GM12878 (cell line): Measurements from ENCODE around the gene IL17RB. TPM values are rescaled to one million over a fixed set of nuclear protein-coding genes. Genes with fewer than 3 reads are reported as not detected.

ENCODE experiments used
- ATAC-seq: fragments of 200-7000 bp; cut with Tn5 transposase; 3 replicates; pipeline ENCODE4 v1.9.1; 2020; ENCODE audit warnings: mild to moderate bottlenecking, moderate library complexity
- BruUV-seq: library from RNA; stranded (reverse); fragments of 400-500 nt; replicated peaks from 2 replicates; lab custom pipeline; 2021; lab: Mats Ljungman, UMichigan
- CTCF ChIA-PET: fragments of 300-600 bp; sonication (Branson Sonifier 250); formaldehyde crosslinking; extraction: SDS; loops from one replicate; lab custom pipeline; 2021; ENCODE audit warnings: inconsistent platforms; lab: Yijun Ruan, JAX
- POLR2A ChIA-PET: fragments of 350-600 bp; formaldehyde crosslinking; extraction: SDS; loops from one replicate; lab custom pipeline; 2021; ENCODE audit warnings: inconsistent platforms; lab: Charles Lee
- RAD21 ChIA-PET: fragments of 300-600 bp; sonication (Branson Sonifier 250); formaldehyde crosslinking; loops from one replicate; lab custom pipeline; 2023; ENCODE audit warnings: antibody characterized with exemption; ENCODE audit not compliant: unreplicated experiment; lab: Charles Lee
- SMC1A ChIA-PET: fragments of 300-600 bp; sonication (Branson Sonifier 250); formaldehyde crosslinking; loops from one replicate; lab custom pipeline; 2023; ENCODE audit not compliant: unreplicated experiment, uncharacterized antibody; lab: Charles Lee
- DNase-seq: peaks from one replicate; pipeline ENCODE4 v3.0.0-alpha.2; 2011; ENCODE audit warnings: low read depth, low spot score
- FAIRE-seq: peaks from 3 replicates; lab custom pipeline; 2011; peaks lifted over from hg19 to GRCh38; lab: Jason Lieb, UNC
- H2AFZ ChIP-seq: 2 replicates; pipeline ENCODE4 v1.6.0; 2011; ENCODE audit warnings: low read depth, low read length, control low read depth; ENCODE audit not compliant: control insufficient read depth
- H3K27ac ChIP-seq: 2 replicates; pipeline ENCODE4 v1.5.1; 2011; ENCODE audit warnings: control low read depth; ENCODE audit not compliant: control insufficient read depth, insufficient read depth
- H3K27me3 ChIP-seq, 2 experiments: replicated peaks in 1 of 2; 2 replicates each; pipeline versions ENCODE4 v1.6.0 to v1.6.1; 2011; ENCODE audit warnings: low read length in 1 of 2; ENCODE audit not compliant: control insufficient read depth in 2 of 2, insufficient read depth in 2 of 2
- H3K36me3 ChIP-seq, 2 experiments: 2 replicates each; pipeline ENCODE4 v1.5.1; 2011; ENCODE audit warnings: low read length in 1 of 2; ENCODE audit not compliant: control insufficient read depth in 2 of 2, insufficient read depth in 2 of 2
- H3K4me1 ChIP-seq: 2 replicates; pipeline ENCODE4 v1.6.1; 2011; ENCODE audit warnings: mild to moderate bottlenecking, low read length, moderate library complexity, mixed read lengths; ENCODE audit not compliant: control insufficient read depth, insufficient read depth
- H3K4me2 ChIP-seq: 2 replicates; pipeline ENCODE4 v1.6.0; 2011; ENCODE audit warnings: control low read depth; ENCODE audit not compliant: control insufficient read depth, insufficient read depth
- H3K4me3 ChIP-seq: fragments of 200-600 bp; sonication (generic); 2 replicates; pipeline ENCODE4 v1.5.1; 2016
- H3K79me2 ChIP-seq: 2 replicates; pipeline ENCODE4 v1.6.0; 2011; ENCODE audit warnings: low read length; ENCODE audit not compliant: control insufficient read depth, insufficient read depth
- H3K9ac ChIP-seq: 2 replicates; pipeline ENCODE4 v1.8.0; 2011; ENCODE audit warnings: low read length, control low read depth, mixed read lengths; ENCODE audit not compliant: control insufficient read depth, insufficient read depth
- H3K9me3 ChIP-seq: replicated peaks from 3 replicates; pipeline ENCODE4 v1.5.1; 2011; ENCODE audit warnings: mild to moderate bottlenecking, low read length; ENCODE audit not compliant: control insufficient read depth, insufficient read depth
- H4K20me1 ChIP-seq: 2 replicates; pipeline ENCODE4 v1.6.0; 2011; ENCODE audit not compliant: control insufficient read depth, insufficient read depth
- BCL3 ChIP-seq: IDR thresholded peaks from 2 replicates; pipeline ENCODE4 v1.6.1; 2011; ENCODE audit warnings: borderline replicate concordance, low read depth, mild to moderate bottlenecking, moderate library complexity, low read length; ENCODE audit not compliant: insufficient read depth, poor library complexity, severe bottlenecking
- ELK1 ChIP-seq: IDR thresholded peaks from 2 replicates; pipeline ENCODE4 v1.6.1; 2012; ENCODE audit warnings: low read depth, low read length, improper control_type of control experiment
- ESRRA ChIP-seq: IDR thresholded peaks from 2 replicates; pipeline ENCODE4 v1.6.1; 2012; ENCODE audit warnings: mild to moderate bottlenecking, low read length, improper control_type of control experiment
- GABPA ChIP-seq: IDR thresholded peaks from 2 replicates; pipeline ENCODE4 v1.6.1; 2014; ENCODE audit warnings: antibody characterized with exemption, low read depth, mild to moderate bottlenecking, inconsistent platforms
- GATAD2B ChIP-seq: fragments of 450-650 bp; conservative IDR thresholded peaks from 2 replicates; pipeline ENCODE4 v1.6.1; 2017; ENCODE audit warnings: low read depth, mild to moderate bottlenecking, moderate library complexity
- HCFC1 ChIP-seq: fragments of 150-350 bp; IDR thresholded peaks from 2 replicates; pipeline ENCODE4 v1.6.1; 2014; ENCODE audit warnings: low read length
- IRF5 ChIP-seq: fragments of 450-650 bp; IDR thresholded peaks from 2 replicates; pipeline ENCODE4 v1.6.1; 2017; ENCODE audit warnings: borderline replicate concordance
- JUND ChIP-seq: IDR thresholded peaks from 2 replicates; pipeline ENCODE4 v1.6.1; 2012; ENCODE audit warnings: low read depth, mild to moderate bottlenecking, low read length, improper control_type of control experiment, moderate library complexity
- MTA3 ChIP-seq: IDR thresholded peaks from 2 replicates; pipeline ENCODE4 v1.6.1; 2012; ENCODE audit warnings: low read length, inconsistent platforms, borderline replicate concordance
- NR2C1 ChIP-seq: fragments of 450-650 bp; IDR thresholded peaks from 2 replicates; pipeline ENCODE4 v1.6.1; 2017; ENCODE audit warnings: antibody characterized with exemption, mild to moderate bottlenecking, moderate library complexity
- RAD21 ChIP-seq: IDR thresholded peaks from 2 replicates; pipeline ENCODE4 v1.6.1; 2011; ENCODE audit warnings: mild to moderate bottlenecking, low read depth, low read length, moderate library complexity; ENCODE audit not compliant: insufficient read depth
- RB1 ChIP-seq: fragments of 450-650 bp; formaldehyde crosslinking; IDR thresholded peaks from 2 replicates; pipeline ENCODE4 v1.6.1; 2017; ENCODE audit warnings: mild to moderate bottlenecking, borderline replicate concordance
- YY1 ChIP-seq: IDR thresholded peaks from 2 replicates; pipeline ENCODE4 v1.6.1; 2011; ENCODE audit warnings: low read depth, mild to moderate bottlenecking, low read length
- ZBTB33 ChIP-seq: fragments of 450-650 bp; IDR thresholded peaks from 2 replicates; pipeline ENCODE4 v1.6.1; 2017; ENCODE audit warnings: mild to moderate bottlenecking
- ZNF217 ChIP-seq: fragments of 450-650 bp; IDR thresholded peaks from 2 replicates; pipeline ENCODE4 v1.6.1; 2017; ENCODE audit warnings: antibody characterized with exemption, mild to moderate bottlenecking
- WGBS: methylation state at CpG from one replicate; pipeline ENCODE4 v1.1.6; 2016; ENCODE audit warnings: low lambda C conversion rate; ENCODE audit not compliant: insufficient replicate concordance, insufficient coverage; ENCODE audit errors: missing lambda C conversion rate; 5-methylcytosine and 5-hydroxymethylcytosine counted together
- in situ Hi-C: fragments of 300-500 bp; cut with MboI; formaldehyde crosslinking; loops from 9 replicates; pipeline ENCODE4 v1.14.3; 2018; ENCODE audit warnings: mixed read lengths
- intact Hi-C: fragments of 100-400 bp; cut with micrococcal nuclease; formaldehyde crosslinking; loops from one replicate; pipeline ENCODE4 v1.14.2; 2022; ENCODE audit not compliant: unreplicated experiment
- polyA plus RNA-seq, 11 experiments: library from polyadenylated mRNA; depleted of rRNA in 4 of 11; unstranded in 6 of 11; stranded (reverse) in 5 of 11; fragments of >200 nt; fragmentation: Nextera tagmentation in 4 of 11; fragmentation: Illumina TruSeq in 1 of 11; extraction: Ambion mirVana in 4 of 11; extraction: Trizol in 1 of 11; gene quantifications; 1 replicate in 1 of 11; 2 replicates in 10 of 11; pipeline versions ENCODE4 v1.2.1 to v1.2.3, GENCODE V29; 2011 to 2016; ENCODE audit warnings: inconsistent platforms in 2 of 11, missing spikeins in 2 of 11, low read depth in 1 of 11
- total RNA-seq, 4 experiments: library from RNA; depleted of rRNA in 3 of 4; stranded (reverse); fragments of >200 nt in 3 of 4; fragmentation: Illumina TruSeq in 1 of 4; extraction: Trizol in 1 of 4; gene quantifications; 2 replicates each; pipeline versions ENCODE4 v1.2.1 to v1.2.3, GENCODE V29; 2013 to 2021

The IL17RB gene
- total and polyA plus RNA-seq, 10 of the 15 experiments (the other 5 are each of a cell fraction or from before 2014, with no cell fraction given): 1.9 to 17.2 (median 2.9) TPM

- POLR2A ChIA-PET: no interaction called here
- Histone ChIP-seq H3K36me3 (peaks cover 4% of the 10 kb centered on the region in 2 experiments; a peak in 3 of 4 replicates), H3K9me3 (no peaks in the 10 kb centered on the region), H3K4me3 (no peak overlapping the region), H3K27me3 (no peaks in the 10 kb centered on the region)
- 58% methylated on average over 5 of the region's 5 CpGs for WGBS
- no peak for FAIRE-seq
- CTCF ChIA-PET: no interaction called here
- intact Hi-C loops: no loop called here
- TF ChIP-seq IRF5: no peak
- TF ChIP-seq MTA3: no peak
- TF ChIP-seq BCL3: no peak
- TF ChIP-seq ELK1: no peak
- no peak for TF ChIP-seq YY1
- no peak for TF ChIP-seq JUND
- no peak for TF ChIP-seq GABPA
- TF ChIP-seq GATAD2B: no peak
- no peak for TF ChIP-seq ESRRA
- no peak for TF ChIP-seq RAD21
- TF ChIP-seq NR2C1: no peak
- no peak for TF ChIP-seq ZNF217
- no peak for TF ChIP-seq RB1
- TF ChIP-seq ZBTB33: no peak
- no peak for TF ChIP-seq HCFC1
- TF ChIP-seq, all 136 proteins: peak for 0
- DNase-seq (no peak), ATAC-seq (no peak)
- in situ Hi-C loops: no loop called here
- no peak overlapping the region for H2AFZ ChIP-seq
- BruUV-seq: no TSS peak
- RAD21 ChIA-PET: no interaction called here
- no peaks in the 10 kb centered on the region for H3K4me1 ChIP-seq
- H3K27ac ChIP-seq: no peak overlapping the region
- H3K9ac ChIP-seq: no peak overlapping the region
- H3K79me2 ChIP-seq: no peaks in the 10 kb centered on the region
- no peaks in the 10 kb centered on the region for H4K20me1 ChIP-seq
- SMC1A ChIA-PET: interaction anchor here (0.8 kb wide), 1 partner anchor 77 kb away, joined by 3 read pairs; no protein-coding TSS in a partner anchor
- H3K4me2 ChIP-seq: no peak overlapping the region
Observed at GRCh38 chr3:53820084-53820483, 26.3 kb upstream of the IL17RB start.
